ENCODE measurements around the gene UBE3B.

DNA sequence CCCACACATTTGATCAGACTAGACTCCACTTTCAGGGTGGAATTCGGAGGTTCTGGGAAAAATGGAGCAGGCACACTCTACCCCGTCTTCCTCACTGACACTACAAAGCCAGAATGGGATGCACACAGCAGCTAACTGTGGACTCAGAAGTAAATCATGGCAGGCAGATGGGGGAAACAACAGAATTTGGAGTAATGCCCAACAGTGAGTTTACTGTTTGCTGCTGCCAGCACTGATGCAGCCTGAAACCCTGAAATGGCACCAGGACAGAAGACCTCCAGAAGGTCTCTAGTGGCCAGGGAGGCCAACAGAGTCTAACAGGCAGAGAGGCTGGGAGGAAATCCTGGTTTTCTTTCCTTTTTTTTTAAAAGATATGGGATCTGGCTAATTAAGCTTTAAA is 24.9 kb upstream of the UBE3B start:
- TF ChIP-seq EZH2 (IDR thresholded peaks at IDR 0.05; ENCODE audit: low read length) = no peak
- TF ChIP-seq CTCF (optimal IDR thresholded peaks at IDR 0.05 in 1 of 3, IDR thresholded peaks at IDR 0.05 in 1 of 3, conservative IDR thresholded peaks at IDR 0.05 in 1 of 3; ENCODE audit: extremely low read depth in 1 of 3, insufficient read depth in 2 of 3, low read length in 3 of 3) = no peak
